Smooth muscle cell of trachea (primary cell): ENCODE measurements around the gene KRTAP10-6. TPM values are rescaled to one million over a fixed set of nuclear protein-coding genes. Genes with fewer than 3 reads are reported as not detected.

Source experiments
- total RNA-seq: library from RNA; depleted of rRNA; stranded (reverse); fragments of >200 nt; gene quantifications from 2 replicates; pipeline ENCODE4 v1.2.1, GENCODE V29; 2014

KRTAP10-6 gene
- total RNA-seq: not detected in 2 replicates

GRCh38 chr21:44592446-44593311 lies at the start of gene KRTAP10-6:
KRTAP10-6 (minus strand) TSS chr21:44592505; CDS start chr21:44592484, 21 bp downstream.

GRCh38 chr21:44637018-44637850 lies 44.9 kb upstream of the KRTAP10-6 start, which contains the start of gene KRTAP10-10:
KRTAP10-10 (plus strand) TSS chr21:44637356; CDS start chr21:44637418, 62 bp downstream.

GRCh38 chr21:44626673-44627143 lies 34.4 kb upstream of the KRTAP10-6 start, which contains the start of gene KRTAP10-9:
KRTAP10-9 (plus strand) TSS chr21:44627093; CDS start chr21:44627172, 79 bp downstream.

GRCh38 chr21:44612029-44612486 lies 19.8 kb upstream of the KRTAP10-6 start, which contains the start of gene KRTAP10-8:
KRTAP10-8 (plus strand) TSS chr21:44612079; CDS start chr21:44612101, 22 bp downstream.

GRCh38 chr21:44600118-44600978 lies 8.0 kb upstream of the KRTAP10-6 start, which contains the start of gene KRTAP10-7:
KRTAP10-7 (plus strand) TSS chr21:44600597; CDS start chr21:44600622, 25 bp downstream.

GRCh38 chr21:44580231-44580821 lies 12.0 kb downstream of the KRTAP10-6 start, which contains the start of gene KRTAP10-5:
KRTAP10-5 (minus strand) TSS chr21:44580604; CDS start chr21:44580578, 26 bp downstream.

GRCh38 chr21:44573630-44574456 lies 18.5 kb downstream of the KRTAP10-6 start, which contains the start of gene KRTAP10-4:
KRTAP10-4 (plus strand) TSS chr21:44573729; CDS start chr21:44573759, 30 bp downstream.

GRCh38 chr21:44558695-44559094 lies 33.6 kb downstream of the KRTAP10-6 start, which contains the start of gene KRTAP10-3:
KRTAP10-3 (minus strand) TSS chr21:44558795; CDS start chr21:44558715, 80 bp downstream.

GRCh38 chr21:44551340-44551961 lies 40.9 kb downstream of the KRTAP10-6 start, which contains the start of gene KRTAP10-2:
KRTAP10-2 (minus strand) TSS chr21:44551505; CDS start chr21:44551458, 47 bp downstream.

Other genes with a start within 250 kb of the KRTAP10-6 start
- gene TRPM2, start 238.9 kb downstream of the KRTAP10-6 start, total RNA-seq: under 0.01 TPM in 1 of 2 replicates, not detected in the other
- 0.44 and 0.66 TPM in 2 replicates for gene LRRC3, start 137.0 kb downstream of the KRTAP10-6 start, total RNA-seq
- not detected in 2 replicates for gene KRTAP10-1, start 52.3 kb downstream of the KRTAP10-6 start, total RNA-seq
- not detected in 2 replicates for gene KRTAP10-2, start 41.0 kb downstream of the KRTAP10-6 start, total RNA-seq
- gene KRTAP10-3, start 33.7 kb downstream of the KRTAP10-6 start, total RNA-seq: not detected in 2 replicates
- gene KRTAP10-4, start 18.8 kb downstream of the KRTAP10-6 start, total RNA-seq: not detected in 2 replicates
- gene KRTAP10-5, start 11.9 kb downstream of the KRTAP10-6 start, total RNA-seq: not detected in 2 replicates
- gene KRTAP10-7, start 8.1 kb upstream of the KRTAP10-6 start, total RNA-seq: not detected in 2 replicates
- not detected in 2 replicates for gene KRTAP10-8, start 19.6 kb upstream of the KRTAP10-6 start, total RNA-seq
- gene KRTAP10-9, start 34.6 kb upstream of the KRTAP10-6 start, total RNA-seq: not detected in 2 replicates
- gene KRTAP10-10, start 44.9 kb upstream of the KRTAP10-6 start, total RNA-seq: not detected in 2 replicates
- gene KRTAP10-11, start 53.9 kb upstream of the KRTAP10-6 start, total RNA-seq: not detected in 2 replicates
- not detected in 2 replicates for gene KRTAP12-4, start 62.2 kb upstream of the KRTAP10-6 start, total RNA-seq
- not detected in 2 replicates for gene KRTAP12-3, start 65.4 kb upstream of the KRTAP10-6 start, total RNA-seq
- gene KRTAP12-2, start 74.4 kb upstream of the KRTAP10-6 start, total RNA-seq: not detected in 2 replicates
- not detected in 2 replicates for gene KRTAP12-1, start 89.7 kb upstream of the KRTAP10-6 start, total RNA-seq
- gene KRTAP10-12, start 104.7 kb upstream of the KRTAP10-6 start, total RNA-seq: not detected in 2 replicates
- gene TSPEAR, start 119.1 kb upstream of the KRTAP10-6 start, total RNA-seq: not detected in 2 replicates
- gene UBE2G2, start 209.3 kb upstream of the KRTAP10-6 start, total RNA-seq: 58.6 and 98.6 TPM in 2 replicates
- gene SUMO3, start 225.6 kb upstream of the KRTAP10-6 start, total RNA-seq: 92.6 and 145 TPM in 2 replicates